NCI-H2196 (cell line): Measurements from ENCODE around the gene ADAMTS19.

Source experiments
- DNase-seq: peaks from one replicate; lab custom pipeline; 2025; ENCODE audit not compliant: unreplicated experiment; lab: John Stamatoyannopoulos, UW

ADAMTS19 gene

DNA sequence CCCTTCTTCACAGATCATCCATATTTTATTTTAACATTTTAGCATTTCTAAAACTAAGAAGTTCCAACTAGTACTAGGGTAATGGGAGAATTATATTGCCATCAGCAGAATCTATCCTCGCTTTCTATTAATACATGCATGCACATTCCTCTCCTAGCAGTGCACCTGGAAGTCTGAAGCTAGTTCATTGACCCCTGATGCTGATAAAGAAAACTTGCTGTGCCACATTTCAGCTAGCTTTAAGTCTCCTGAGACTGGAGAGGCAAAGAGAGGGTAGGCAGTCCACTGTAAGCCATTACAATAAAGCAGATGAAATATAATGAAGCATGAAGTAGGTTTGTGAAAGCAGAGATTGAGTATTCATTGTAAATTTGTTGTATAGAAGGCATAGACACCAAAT is 303.6 kb downstream of the ADAMTS19 start:
- DNase-seq = no peak

DNA sequence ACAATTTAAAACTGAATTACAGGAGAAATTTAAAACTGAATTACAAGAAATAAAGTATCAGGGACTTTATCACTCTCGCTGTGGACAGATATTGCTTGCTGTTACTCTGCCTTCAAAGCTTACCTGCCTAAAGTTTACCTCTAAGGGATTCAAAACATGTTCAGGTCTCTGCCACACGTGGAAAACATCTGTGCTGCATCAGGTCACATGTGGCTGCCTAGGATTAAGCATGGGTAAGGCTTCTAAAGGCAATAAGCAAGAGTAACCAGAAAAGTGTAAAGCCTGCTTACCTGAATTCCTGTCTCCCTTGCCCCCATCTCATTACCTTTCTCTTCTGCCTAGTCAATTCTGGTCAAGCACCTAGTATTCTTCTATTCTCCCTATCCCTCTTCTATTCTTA is 306.7 kb downstream of the ADAMTS19 start:
- DNase-seq = no peak

DNA sequence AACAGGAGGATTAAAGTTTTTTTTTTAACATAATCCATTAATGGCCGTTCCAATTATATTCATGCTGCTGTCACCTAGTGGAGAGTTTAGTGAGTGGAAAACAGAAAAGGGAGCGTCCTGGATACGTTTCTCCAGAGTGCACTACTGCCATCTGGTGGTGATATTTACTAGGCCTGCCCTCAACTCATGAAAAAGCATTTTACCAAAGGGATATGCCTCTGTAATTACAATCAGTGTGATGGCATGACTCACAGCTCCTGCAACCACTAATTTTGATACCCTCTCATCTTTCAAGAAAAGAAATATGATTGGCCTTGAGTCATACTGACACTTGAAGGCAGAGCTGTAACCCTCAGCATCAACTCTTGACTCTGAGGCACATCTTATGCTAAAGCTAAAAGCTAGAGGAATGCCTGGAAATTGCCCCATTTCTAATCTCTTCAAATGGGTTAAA is 307.9 kb downstream of the ADAMTS19 start:
- peak; percentile 87 for DNase-seq

DNA sequence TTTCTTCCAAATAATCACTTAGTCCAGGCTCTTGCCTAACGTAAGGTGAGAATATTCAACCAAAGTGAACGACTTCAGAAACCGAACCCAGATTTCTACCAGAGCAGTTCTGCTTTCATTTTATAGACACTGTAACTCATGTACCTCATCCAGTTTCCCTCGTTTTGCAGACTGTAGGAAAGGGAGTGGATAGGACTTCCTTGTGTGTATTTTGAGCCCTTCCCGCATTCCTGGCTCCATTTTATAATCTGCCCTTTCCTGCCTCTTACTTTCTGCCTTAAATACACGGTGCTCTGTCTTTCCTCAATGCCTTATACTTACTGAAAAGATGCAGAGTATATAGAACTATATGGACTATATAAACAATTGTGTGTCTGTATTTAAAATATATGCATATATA is 308.6 kb downstream of the ADAMTS19 start:
- DNase-seq = no peak

DNA sequence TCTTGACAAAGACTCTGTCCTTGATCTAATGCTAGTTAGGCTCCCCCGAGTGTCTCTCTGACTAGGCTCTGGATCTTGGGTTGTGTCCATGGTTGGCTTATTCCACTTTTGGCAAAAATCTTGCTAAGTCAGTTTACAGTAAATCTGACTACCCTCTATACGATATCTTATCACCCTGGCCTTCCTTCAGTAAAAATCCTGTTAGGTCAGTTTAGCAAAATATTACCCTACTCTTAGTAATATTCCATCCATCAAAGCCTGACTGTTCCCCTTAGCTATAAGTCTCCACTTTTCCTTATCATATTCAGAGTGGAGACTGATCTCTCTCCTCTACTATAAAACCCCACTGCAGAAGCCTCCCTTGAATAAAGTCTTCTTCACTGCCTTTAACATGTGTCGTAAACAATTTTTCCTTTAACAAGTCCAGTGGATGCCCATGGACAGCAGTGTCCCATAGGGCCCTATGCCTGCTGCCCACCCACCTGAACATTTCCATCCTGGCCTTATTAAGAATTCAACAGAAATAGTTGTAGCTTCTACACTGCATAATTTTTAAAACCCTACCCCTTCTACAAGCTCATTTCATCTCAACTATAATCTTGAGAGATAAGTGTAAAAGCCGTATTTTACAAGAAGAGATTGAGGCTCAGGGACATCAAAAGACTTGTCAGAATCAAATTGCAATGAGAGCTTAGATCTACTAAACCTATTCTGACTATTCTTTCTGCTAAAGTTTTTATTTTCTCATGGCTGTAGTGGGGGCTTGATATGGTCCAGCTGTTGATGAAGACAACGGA is 310.1 kb downstream of the ADAMTS19 start:
- no peak for DNase-seq

DNA sequence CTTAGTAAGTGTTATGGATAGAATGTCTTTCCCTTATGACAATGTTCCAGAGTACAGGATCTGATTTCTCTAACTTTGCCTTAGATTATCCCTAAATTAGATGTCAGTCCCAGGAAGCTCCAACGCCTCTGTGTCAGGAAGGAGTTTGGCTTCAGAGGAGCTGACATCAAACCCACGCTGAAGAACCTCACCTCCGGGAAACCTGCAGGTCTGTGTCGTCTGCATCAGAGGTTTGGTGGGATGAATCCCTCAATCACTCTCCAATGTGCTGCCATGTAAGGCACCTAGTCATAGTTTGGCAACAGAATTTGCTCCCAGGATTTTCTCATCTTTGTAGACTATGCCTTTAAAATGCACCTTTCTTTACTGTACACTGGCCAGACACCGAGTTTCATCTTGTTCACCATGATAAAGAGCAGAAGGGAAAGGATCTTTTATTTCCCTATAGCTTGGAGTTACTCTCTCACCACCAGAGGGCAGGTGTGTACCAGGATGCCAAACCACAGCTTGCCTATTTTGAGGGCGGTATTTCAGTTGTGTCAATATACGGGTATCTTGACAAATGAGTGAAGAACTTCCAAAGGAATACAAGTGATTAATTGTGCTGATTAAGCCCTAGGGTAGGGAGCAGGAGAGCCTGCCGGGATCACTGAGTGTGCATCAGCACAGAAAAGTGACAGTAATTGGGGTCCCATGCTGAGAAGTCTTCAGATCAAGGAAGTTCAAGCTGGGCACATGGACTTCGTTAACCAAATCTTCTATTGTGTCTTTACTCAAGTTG is 311.1 kb downstream of the ADAMTS19 start:
- DNase-seq = peak; percentile 41

DNA sequence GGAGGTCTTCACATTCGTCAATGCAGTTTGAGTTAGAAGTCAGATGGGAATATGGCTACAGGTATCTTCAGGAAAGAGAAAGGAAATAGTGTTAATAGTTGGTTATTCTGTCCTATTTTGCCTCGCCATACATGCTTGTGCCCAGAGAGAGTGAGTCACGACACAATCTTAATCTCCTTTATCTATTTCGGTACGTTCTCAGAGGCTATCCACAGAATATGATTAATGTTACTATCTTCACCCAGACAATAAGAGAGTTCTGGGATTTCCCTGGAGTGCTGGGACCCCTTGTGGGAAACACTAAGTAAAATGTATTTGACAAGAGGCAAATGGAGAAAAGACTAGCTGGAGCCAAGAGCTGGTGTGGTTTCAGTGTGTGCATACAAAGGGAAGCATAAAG is 313.3 kb downstream of the ADAMTS19 start:
- DNase-seq = no peak

DNA sequence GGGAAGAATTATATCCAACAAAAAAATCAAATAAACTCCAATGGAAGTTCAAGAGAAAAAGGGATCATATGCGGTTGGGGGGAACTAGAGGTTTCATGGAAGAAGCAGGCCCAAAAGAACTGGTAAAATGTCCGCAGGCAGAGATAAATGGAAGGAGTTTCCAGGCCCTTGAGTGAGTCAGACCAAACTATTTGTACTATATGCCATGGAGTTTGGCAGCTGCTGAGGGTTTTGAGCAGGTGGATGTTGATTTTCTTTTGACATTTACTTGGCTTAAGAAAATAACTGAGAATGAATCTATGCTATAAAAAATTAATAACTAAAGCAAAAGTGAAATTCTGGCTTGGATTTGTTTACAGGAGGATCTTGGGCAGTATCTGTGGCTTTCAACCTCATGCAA is 321.5 kb downstream of the ADAMTS19 start:
- DNase-seq = no peak
